ENCODE results near the gene SNTB2.

SNTB2 gene

GRCh38 chr16:69344171-69344570 lies 157.2 kb downstream of the SNTB2 start:
- DNase-seq (ENCODE audit: low read depth): no peak

- no peak for DNase-seq (ENCODE audit: low read depth)
These were observed 159.0 kb downstream of the SNTB2 start for GRCh38 chr16:69345923-69346322.

- DNase-seq (ENCODE audit: low read depth): no peak
These were observed 159.7 kb downstream of the SNTB2 start for GRCh38 chr16:69346683-69347082.

- DNase-seq (ENCODE audit: low read depth): no peak
These were observed 161.3 kb downstream of the SNTB2 start for GRCh38 chr16:69348222-69348621.

GRCh38 chr16:69349536-69349935 lies 162.6 kb downstream of the SNTB2 start:
- no peak for DNase-seq (ENCODE audit: low read depth)

- no peak for DNase-seq (ENCODE audit: low read depth)
These were observed 163.7 kb downstream of the SNTB2 start for GRCh38 chr16:69350536-69351133.

- no peak for DNase-seq (ENCODE audit: low read depth)
These were observed 164.5 kb downstream of the SNTB2 start, which contains the start of gene TMED6 for GRCh38 chr16:69351309-69352027. TSS of gene TMED6 (minus strand) at chr16:69351786. CDS start at chr16:69351753, 33 bp downstream.
